SJSA1 (cell line): ENCODE results near the gene HAVCR1. TPM values are rescaled to one million over a fixed set of nuclear protein-coding genes. Genes with fewer than 3 reads are reported as not detected.
"Not testable (repeated sequence)": the region's sequence is repeated elsewhere in the genome, so short reads cannot be mapped to it uniquely, and the experiment has no call there.

ENCODE experiments used
- DNase-seq, 2 experiments: peaks; one replicate each; pipeline ENCODE4 v3.0.0-alpha.2; 2015 to 2020; ENCODE audit warnings: low spot score in 2 of 2, low read depth in 1 of 2
- H3K27ac ChIP-seq: fragments of 250-450 bp; sonication (Bioruptor Pico); 2 replicates; pipeline ENCODE4 v1.5.1; 2020; ENCODE audit warnings: mild to moderate bottlenecking, moderate library complexity
- H3K27me3 ChIP-seq: fragments of 250-450 bp; sonication (Bioruptor Pico); replicated peaks from 2 replicates; pipeline ENCODE4 v1.5.1; 2020; ENCODE audit warnings: mild to moderate bottlenecking, moderate library complexity
- H3K36me3 ChIP-seq: fragments of 250-450 bp; sonication (Bioruptor Pico); 2 replicates; pipeline ENCODE4 v1.5.1; 2020; ENCODE audit warnings: mild to moderate bottlenecking
- H3K4me1 ChIP-seq: fragments of 250-450 bp; sonication (Bioruptor Pico); replicated peaks from 2 replicates; pipeline ENCODE4 v1.6.1; 2021; ENCODE audit warnings: mild to moderate bottlenecking
- H3K4me3 ChIP-seq: fragments of 250-450 bp; sonication (Bioruptor Pico); 2 replicates; pipeline ENCODE4 v1.5.1; 2020; ENCODE audit warnings: mild to moderate bottlenecking
- H3K9me3 ChIP-seq: fragments of 250-450 bp; sonication (Bioruptor Pico); replicated peaks from 2 replicates; pipeline ENCODE4 v1.5.1; 2020; ENCODE audit warnings: mild to moderate bottlenecking
- total RNA-seq: library from RNA; depleted of rRNA; stranded (reverse); fragments of >200 nt; shearing (Covaris generic); gene quantifications from 2 replicates; pipeline ENCODE4 v1.2.3, GENCODE V29; 2014; rRNA removed

HAVCR1 gene
- total RNA-seq, 1 experiment from 2014 or later, result not detected

DNA sequence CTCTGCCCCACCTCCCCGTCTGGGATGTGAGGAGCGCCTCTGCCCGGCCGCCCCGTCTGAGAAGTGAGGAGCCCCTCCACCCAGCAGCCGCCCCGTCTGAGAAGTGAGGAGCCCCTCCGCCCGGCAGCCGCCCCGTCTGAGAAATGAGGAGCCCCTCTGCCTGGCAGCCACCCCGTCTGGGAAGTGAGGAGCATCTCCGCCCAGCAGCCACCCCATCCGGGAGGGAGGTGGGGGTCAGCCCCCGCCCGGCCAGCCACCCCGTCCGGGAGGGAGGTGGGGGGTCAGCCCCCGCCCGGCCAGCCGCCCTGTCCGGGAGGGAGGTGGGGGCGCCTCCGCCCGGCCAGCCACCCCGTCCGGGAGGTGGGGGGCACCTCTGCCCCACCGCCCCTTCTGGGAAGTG, 44.8 kb downstream of the HAVCR1 start:
- H3K27me3 ChIP-seq, H3K9me3 ChIP-seq, H3K4me1 ChIP-seq, H3K4me3 ChIP-seq, DNase-seq, H3K27ac ChIP-seq, H3K36me3 ChIP-seq: not testable (repeated sequence)

DNA sequence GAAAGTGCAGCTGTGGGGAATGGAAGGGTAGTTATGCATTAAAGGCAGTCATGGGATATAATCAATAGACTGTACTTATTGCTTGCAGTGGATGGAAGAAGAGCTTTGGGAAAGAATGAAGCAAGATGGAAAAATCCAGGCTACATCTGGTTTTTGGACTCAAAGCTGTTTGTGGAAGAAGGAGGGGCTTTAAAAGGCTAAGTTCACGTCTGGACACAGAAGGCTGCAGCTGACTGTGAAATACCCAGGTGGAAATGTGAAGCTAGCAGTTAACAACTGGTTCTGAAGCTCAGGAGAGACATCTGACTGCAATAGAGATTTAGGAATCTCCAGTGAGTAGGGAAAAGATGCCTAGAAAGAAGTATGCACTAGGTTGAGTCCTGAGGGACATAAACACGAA, 52.7 kb downstream of the HAVCR1 start:
- H3K36me3 ChIP-seq, result no peaks in the 10 kb centered on the region
- DNase-seq, result no peak

DNA sequence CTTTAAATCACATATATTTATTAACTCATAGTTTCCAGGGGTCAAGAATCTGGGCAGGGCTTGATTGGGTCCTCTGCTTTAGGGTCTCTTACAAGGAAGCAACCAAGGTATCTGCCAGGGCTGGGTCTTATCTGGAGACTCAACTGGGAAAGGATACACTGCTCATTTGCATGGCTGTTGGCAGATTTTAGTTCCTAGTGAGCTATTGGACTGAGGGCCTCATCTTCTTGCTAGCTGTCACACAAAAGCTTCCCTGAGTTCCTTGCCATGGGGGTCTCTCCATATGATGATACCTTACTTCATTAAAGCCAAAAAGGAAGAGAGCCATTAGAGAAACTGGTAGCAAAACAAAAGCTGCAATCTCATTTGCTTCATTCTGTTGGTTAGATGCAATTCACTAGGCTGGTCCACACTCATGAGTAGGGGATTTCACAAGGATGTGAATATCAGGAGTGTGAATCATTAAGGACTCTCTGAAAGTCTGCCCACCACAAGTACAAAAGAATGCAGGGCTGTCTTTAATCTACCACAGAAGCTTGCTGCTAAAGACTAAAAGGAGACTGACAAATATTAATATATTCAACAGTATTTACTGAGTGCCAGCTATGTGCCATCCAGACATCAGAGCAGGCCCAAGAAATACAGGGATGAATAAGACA, 53.9 kb downstream of the HAVCR1 start:
- no peaks in the 10 kb centered on the region for H3K27me3 ChIP-seq
- H3K36me3 ChIP-seq, result no peaks in the 10 kb centered on the region
- DNase-seq, result no peak
- no peak overlapping the region for H3K27ac ChIP-seq
- H3K9me3 ChIP-seq, result peaks cover 3% of the 10 kb centered on the region; the same call in 1 of the 2 replicates
- H3K4me1 ChIP-seq, result no peaks in the 10 kb centered on the region
- no peak overlapping the region for H3K4me3 ChIP-seq

More for the DNA sequence above, 52.7 kb downstream of the HAVCR1 start:
- Histone ChIP-seq H3K4me3 (no peak overlapping the region), H3K4me1 (no peaks in the 10 kb centered on the region), H3K9me3 (no peaks in the 10 kb centered on the region; the same call in 1 of the 2 replicates), H3K27ac (no peak overlapping the region), H3K27me3 (no peaks in the 10 kb centered on the region)

DNA sequence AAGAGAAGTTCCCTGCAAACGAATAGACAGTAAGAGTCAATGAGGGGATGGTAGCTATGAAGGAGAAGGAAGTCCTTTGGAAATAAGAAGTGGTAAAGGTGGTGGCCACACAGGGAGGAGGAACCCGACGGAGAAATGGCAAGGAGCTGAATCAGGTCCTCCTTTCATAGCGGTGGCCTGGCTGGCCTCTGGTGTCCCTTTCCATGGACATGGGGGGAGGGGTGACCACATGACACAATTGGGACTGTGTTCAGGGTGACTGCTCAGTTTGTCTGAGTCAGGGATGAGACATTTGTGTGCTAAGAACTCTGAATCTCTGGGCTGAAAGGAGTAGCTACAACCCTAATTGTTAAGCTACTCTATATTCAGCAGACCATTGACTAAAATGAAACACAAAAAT, 67.2 kb downstream of the HAVCR1 start:
- H3K27ac ChIP-seq, result no peak overlapping the region
- H3K27me3 ChIP-seq, result no peaks in the 10 kb centered on the region
- no peaks in the 10 kb centered on the region for H3K9me3 ChIP-seq
- no peaks in the 10 kb centered on the region for H3K4me1 ChIP-seq
- no peaks in the 10 kb centered on the region for H3K36me3 ChIP-seq
- no peak for DNase-seq
- no peak overlapping the region for H3K4me3 ChIP-seq

DNA sequence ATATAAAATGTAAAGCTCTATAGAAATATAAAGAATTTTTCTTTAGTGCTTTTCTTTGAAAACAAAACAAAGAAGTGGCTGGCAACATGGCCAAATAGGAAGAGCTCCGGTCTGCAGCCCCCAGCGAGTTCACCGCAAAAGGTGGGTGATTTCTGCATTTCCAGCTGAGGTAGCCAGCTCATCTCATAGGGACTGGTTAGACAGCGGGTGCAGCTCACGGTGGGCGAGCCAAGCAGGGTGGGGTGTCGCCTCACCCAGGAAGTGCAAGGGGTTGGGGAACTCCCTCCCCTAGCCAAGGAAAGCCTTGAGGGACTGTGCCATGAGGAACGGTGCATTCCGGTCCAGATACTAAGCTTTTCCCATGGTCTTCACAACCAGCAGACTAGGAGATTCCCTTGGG, 74.9 kb downstream of the HAVCR1 start:
- H3K4me1 ChIP-seq, result no peaks in the 10 kb centered on the region
- no peak for DNase-seq
- H3K27me3 ChIP-seq, result no peaks in the 10 kb centered on the region
- no peaks in the 10 kb centered on the region for H3K36me3 ChIP-seq
- no peak overlapping the region for H3K4me3 ChIP-seq
- H3K9me3 ChIP-seq, result no peaks in the 10 kb centered on the region
- H3K27ac ChIP-seq, result no peak overlapping the region

DNA sequence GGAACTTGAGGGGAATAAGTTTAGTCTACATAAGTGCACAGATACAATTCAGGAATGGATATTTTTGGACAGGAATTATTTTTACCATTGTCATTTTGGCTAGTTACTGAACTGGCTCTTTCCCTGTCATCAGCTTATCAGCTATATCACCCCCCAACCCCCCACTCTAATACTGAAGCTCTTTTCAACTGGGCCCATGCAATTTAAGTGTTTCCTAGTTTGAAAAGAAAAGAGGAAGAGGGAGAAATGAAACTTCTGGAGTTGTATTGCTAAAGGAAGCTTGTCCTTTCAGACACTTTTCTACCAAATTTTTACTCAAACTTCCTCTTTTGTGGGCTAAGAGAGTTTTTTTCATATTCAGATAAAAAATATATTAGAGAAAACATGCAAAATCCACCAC, 77.4 kb downstream of the HAVCR1 start:
- DNase-seq, result no peak
- Histone ChIP-seq H3K4me1 (no peaks in the 10 kb centered on the region), H3K4me3 (no peak overlapping the region), H3K27ac (no peak overlapping the region), H3K36me3 (no peaks in the 10 kb centered on the region), H3K27me3 (no peaks in the 10 kb centered on the region), H3K9me3 (no peaks in the 10 kb centered on the region)

Other genes with a start within 250 kb of the HAVCR1 start
- 0.08 TPM in 1 of 2 replicates, not detected in the other for gene PPP1R2B, start 208.8 kb downstream of the HAVCR1 start, total RNA-seq
- not detected in 2 replicates for gene TIMD4, start 95.9 kb downstream of the HAVCR1 start, total RNA-seq
- 0.05 TPM in 1 of 2 replicates, not detected in the other for gene HAVCR2, start 49.9 kb upstream of the HAVCR1 start, total RNA-seq
- 22.8 and 24.7 TPM in 2 replicates for gene MED7, start 83.7 kb upstream of the HAVCR1 start, total RNA-seq
- gene GARIN3, start 107.1 kb upstream of the HAVCR1 start, total RNA-seq, result not detected in 2 replicates
- gene ITK, start 121.7 kb upstream of the HAVCR1 start, total RNA-seq, result not detected in 2 replicates
- 0.06 and 4.1 TPM in 2 replicates for gene CYFIP2, start 207.0 kb upstream of the HAVCR1 start, total RNA-seq